IMR-90 (cell line): ENCODE results near the gene GGT5. TPM values are rescaled to one million over a fixed set of nuclear protein-coding genes. Genes with fewer than 3 reads are reported as not detected.

Experiments used
- ATAC-seq: fragments of 200-7000 bp; cut with Tn5 transposase; 2 replicates; pipeline ENCODE4 v1.9.1; 2020; ENCODE audit warnings: low read depth, mild to moderate bottlenecking, moderate library complexity
- BruUV-seq: library from RNA; stranded (reverse); fragments of 400-500 nt; replicated peaks from 2 replicates; lab custom pipeline; 2021; lab: Mats Ljungman, UMichigan
- CTCF ChIA-PET: fragments of 300-600 bp; formaldehyde crosslinking; extraction: SDS; loops from one replicate; lab custom pipeline; 2021; ENCODE audit warnings: antibody characterized with exemption; lab: Yijun Ruan, JAX
- POLR2A ChIA-PET: fragments of 300-600 bp; sonication (Branson Sonifier 250); formaldehyde crosslinking; loops from one replicate; lab custom pipeline; 2022; ENCODE audit warnings: antibody characterized with exemption; ENCODE audit not compliant: unreplicated experiment; lab: Charles Lee
- DNase-seq: peaks from one replicate; pipeline ENCODE4 v3.0.0; 2013
- H2AFZ ChIP-seq: replicated peaks from 2 replicates; pipeline ENCODE3; 2013; ENCODE audit warnings: low read length, mild to moderate bottlenecking; ENCODE audit not compliant: poor library complexity
- H2AK5ac ChIP-seq: 2 replicates; pipeline ENCODE4 v1.6.1; 2013; ENCODE audit warnings: low read depth, low read length, inconsistent platforms
- H2AK9ac ChIP-seq: replicated peaks from 2 replicates; pipeline ENCODE3; 2013; ENCODE audit warnings: mild to moderate bottlenecking, low read depth, low read length, moderate library complexity; ENCODE audit not compliant: poor library complexity
- H2BK120ac ChIP-seq: 2 replicates; pipeline ENCODE4 v1.6.1; 2013; ENCODE audit warnings: low read depth, low read length, inconsistent platforms
- H2BK15ac ChIP-seq: 3 replicates; pipeline ENCODE4 v1.6.1; 2013; ENCODE audit warnings: low read depth, low read length, inconsistent platforms
- H2BK20ac ChIP-seq: 2 replicates; pipeline ENCODE4 v1.6.1; 2013; ENCODE audit warnings: low read depth, mild to moderate bottlenecking, inconsistent platforms, low read length, moderate library complexity
- H2BK5ac ChIP-seq: 2 replicates; pipeline ENCODE4 v1.6.1; 2013; ENCODE audit warnings: mild to moderate bottlenecking, low read depth, low read length, inconsistent platforms; ENCODE audit not compliant: poor library complexity, severe bottlenecking
- H3K14ac ChIP-seq: replicated peaks from 2 replicates; pipeline ENCODE4 v1.6.1; 2013; ENCODE audit warnings: low read depth, low read length, inconsistent platforms
- H3K18ac ChIP-seq: 2 replicates; pipeline ENCODE4 v1.6.1; 2013; ENCODE audit warnings: low read depth, low read length, control low read depth
- H3K23ac ChIP-seq: 2 replicates; pipeline ENCODE4 v1.6.1; 2013; ENCODE audit warnings: low read depth, low read length, inconsistent platforms
- H3K27ac ChIP-seq: 2 replicates; pipeline ENCODE4 v1.5.1; 2013; ENCODE audit warnings: mild to moderate bottlenecking, control low read depth, low read length; ENCODE audit not compliant: insufficient read depth
- H3K27me3 ChIP-seq: 2 replicates; pipeline ENCODE4 v1.6.1; 2013; ENCODE audit warnings: low read length; ENCODE audit not compliant: control insufficient read depth, insufficient read depth
- H3K36me3 ChIP-seq: 2 replicates; pipeline ENCODE4 v1.6.1; 2013; ENCODE audit warnings: low read length, mixed read lengths; ENCODE audit not compliant: control insufficient read depth, insufficient read depth
- H3K4ac ChIP-seq: 2 replicates; pipeline ENCODE4 v1.6.1; 2013; ENCODE audit warnings: low read depth, low read length, inconsistent platforms
- H3K4me1 ChIP-seq: 2 replicates; pipeline ENCODE4 v1.6.1; 2013; ENCODE audit warnings: low read length, mixed read lengths; ENCODE audit not compliant: control insufficient read depth, insufficient read depth
- H3K4me2 ChIP-seq: 2 replicates; pipeline ENCODE4 v1.6.1; 2013; ENCODE audit warnings: low read depth, mild to moderate bottlenecking, control low read depth, low read length, moderate library complexity
- H3K4me3 ChIP-seq: 2 replicates; pipeline ENCODE4 v1.5.1; 2013; ENCODE audit warnings: low read depth, mild to moderate bottlenecking, control low read depth, low read length, moderate library complexity; ENCODE audit not compliant: insufficient read depth
- H3K56ac ChIP-seq: 2 replicates; pipeline ENCODE4 v1.6.1; 2013; ENCODE audit warnings: low read length, inconsistent platforms; ENCODE audit not compliant: insufficient read depth; ENCODE audit errors: extremely low read depth
- H3K79me1 ChIP-seq, 2 experiments: 2 replicates each; pipeline ENCODE4 v1.6.1; 2013; ENCODE audit warnings: low read length in 2 of 2, inconsistent platforms in 1 of 2, low read depth in 1 of 2
- H3K9ac ChIP-seq: 2 replicates; pipeline ENCODE4 v1.6.1; 2013; ENCODE audit warnings: low read depth, low read length, control low read depth
- H3K9me1 ChIP-seq: 2 replicates; pipeline ENCODE4 v1.6.1; 2013; ENCODE audit warnings: low read length, inconsistent platforms; ENCODE audit not compliant: insufficient read depth
- H3K9me3 ChIP-seq: 2 replicates; pipeline ENCODE4 v1.6.1; 2013; ENCODE audit warnings: low read length; ENCODE audit not compliant: control insufficient read depth, insufficient read depth
- H4K20me1 ChIP-seq: 2 replicates; pipeline ENCODE4 v1.6.1; 2013; ENCODE audit warnings: low read length, inconsistent platforms; ENCODE audit not compliant: insufficient read depth
- H4K5ac ChIP-seq: 2 replicates; pipeline ENCODE4 v1.6.1; 2013; ENCODE audit warnings: mild to moderate bottlenecking, low read depth, low read length, control low read depth
- H4K8ac ChIP-seq, 2 experiments: 2 replicates each; pipeline ENCODE4 v1.6.1; 2013; ENCODE audit warnings: low read depth in 2 of 2, low read length in 2 of 2, control low read depth in 1 of 2, inconsistent platforms in 1 of 2
- H4K91ac ChIP-seq: 2 replicates; pipeline ENCODE4 v1.6.1; 2013; ENCODE audit warnings: low read depth, low read length, inconsistent platforms; ENCODE audit not compliant: insufficient read depth
- CEBPB ChIP-seq: IDR thresholded peaks from 2 replicates; pipeline ENCODE4 v1.6.1; 2012; ENCODE audit warnings: low read depth, low read length, improper control_type of control experiment
- MAZ ChIP-seq: IDR thresholded peaks from 2 replicates; pipeline ENCODE4 v1.6.1; 2012; ENCODE audit warnings: low read depth, mild to moderate bottlenecking, low read length, improper control_type of control experiment, moderate library complexity, borderline replicate concordance
- SMC3 ChIP-seq: fragments of 150-350 bp; IDR thresholded peaks from 2 replicates; pipeline ENCODE4 v1.6.1; 2016; ENCODE audit warnings: low read depth, mild to moderate bottlenecking, antibody characterized with exemption, low read length, moderate library complexity
- USF2 ChIP-seq: fragments of 150-350 bp; IDR thresholded peaks from 2 replicates; pipeline ENCODE4 v1.6.1; 2017; ENCODE audit warnings: mild to moderate bottlenecking, antibody characterized with exemption, low read length, low read depth
- WGBS, 2 experiments: methylation state at CpG; one replicate each; pipeline versions ENCODE4 v1.1.5 to v1.1.7; 2013; ENCODE audit warnings: missing lambda C conversion rate in 2 of 2; ENCODE audit not compliant: insufficient read length in 1 of 2; ENCODE audit errors: extremely low coverage in 2 of 2; 5-methylcytosine and 5-hydroxymethylcytosine counted together
- dilution Hi-C: fragments of 300-500 bp; cut with HindIII; formaldehyde crosslinking; loops from one replicate; pipeline ENCODE4 v1.14.3; 2018; ENCODE audit warnings: low sequenced_read_pairs; ENCODE audit not compliant: unreplicated experiment
- in situ Hi-C: fragments of 300-500 bp; cut with MboI; formaldehyde crosslinking; loops from 3 replicates; pipeline ENCODE4 v1.14.3; 2019; ENCODE audit warnings: low sequenced_read_pairs, inconsistent platforms, mixed read lengths
- intact Hi-C: fragments of 100-400 bp; cut with micrococcal nuclease; formaldehyde crosslinking; loops from 2 replicates; pipeline ENCODE4 v1.10.0; 2022
- polyA plus RNA-seq, 3 experiments: library from polyadenylated mRNA; depleted of rRNA; stranded (reverse); fragments of >200 nt; gene quantifications; 2 replicates each; pipeline ENCODE4 v1.2.3, GENCODE V29; 2012; ENCODE audit warnings: low replicate concordance in 1 of 3
- total RNA-seq: library from RNA; depleted of rRNA; stranded (reverse); fragments of >200 nt; gene quantifications from 2 replicates; pipeline ENCODE4 v1.2.3, GENCODE V29; 2012; rRNA removed

GGT5 gene
- total and polyA plus RNA-seq, 2 of the 4 experiments (the other 2 are of a cell fraction): 0.18 to 5.8 TPM

GRCh38 chr22:24170188-24170587 lies 74.7 kb downstream of the GGT5 start:
- Histone ChIP-seq H3K9me1 (peaks cover 7% of the 10 kb centered on the region; the same call in 1 of the 2 replicates), H3K27ac (no peak overlapping the region), H2BK20ac (no peak overlapping the region), H3K4me3 (no peak overlapping the region), H3K18ac (no peak overlapping the region), H4K5ac (no peak overlapping the region), H2AK5ac (no peak overlapping the region), H2BK5ac (no peak overlapping the region), H3K27me3 (no peaks in the 10 kb centered on the region), H3K9me3 (no peaks in the 10 kb centered on the region), H4K91ac (no peak overlapping the region), H3K4me1 (peaks cover 2% of the 10 kb centered on the region; the same call in 1 of the 2 replicates), H3K23ac (no peak overlapping the region), H3K9ac (no peak overlapping the region), H4K20me1 (peaks cover 32% of the 10 kb centered on the region), H3K79me1 (peaks cover 5 to 28% of the 10 kb centered on the region in 2 experiments; a peak in 3 of 4 replicates), H3K14ac (no peak overlapping the region), H3K4me2 (no peak overlapping the region), H2AK9ac (no peak overlapping the region), H2AFZ (no peak overlapping the region), H3K36me3 (peaks cover 73% of the 10 kb centered on the region), H4K8ac (no peak overlapping the region), H2BK15ac (no peak overlapping the region), H3K4ac (no peak overlapping the region), H2BK120ac (no peak overlapping the region), H3K56ac (no peak overlapping the region)
- 88% methylated on average over 12 of the region's 12 CpGs; no CpG with 5 or more reads in 1 of the 2 experiments for WGBS, 2 experiments
- BruUV-seq: no TSS peak
- DNase-seq (no peak), ATAC-seq (no peak)
- ChIA-PET POLR2A (no interaction called here), CTCF (no interaction called here)
- dilution Hi-C loops (no loop called here), intact Hi-C loops (loop anchor here (10.0 kb wide), 1 partner anchor 185 kb away; the partner anchor contains the start of gene GSTT2), in situ Hi-C loops (loop anchor here (5.0 kb wide), 2 partner anchors 63 to 173 kb away; no protein-coding TSS in a partner anchor)
- no peak for TF ChIP-seq CEBPB
- no peak for TF ChIP-seq MAZ
- no peak for TF ChIP-seq SMC3
- no peak for TF ChIP-seq USF2

Other genes starting within 250 kb of the GGT5 start
- gene GSTT4, start 239.6 kb downstream of the GGT5 start, total RNA-seq: not detected in 2 replicates
- gene GSTT4, start 239.6 kb downstream of the GGT5 start, polyA plus RNA-seq (2012; rRNA removed): not detected in 2 replicates
- gene CABIN1, start 233.8 kb downstream of the GGT5 start, total RNA-seq: 21.3 and 21.4 TPM in 2 replicates
- 23.3 and 27.6 TPM in 2 replicates for gene CABIN1, start 233.8 kb downstream of the GGT5 start, polyA plus RNA-seq (2012; rRNA removed)
- gene SUSD2, start 63.6 kb downstream of the GGT5 start, total RNA-seq: 0.18 and 0.28 TPM in 2 replicates
- 1.6 and 2.4 TPM in 2 replicates for gene SUSD2, start 63.6 kb downstream of the GGT5 start, polyA plus RNA-seq (2012; rRNA removed)
- 44.1 and 45.5 TPM in 2 replicates for gene SPECC1L, start 25.7 kb upstream of the GGT5 start, total RNA-seq
- 18.4 and 18.7 TPM in 2 replicates for gene SPECC1L, start 25.7 kb upstream of the GGT5 start, polyA plus RNA-seq (2012; rRNA removed)
- 0.28 and 0.36 TPM in 2 replicates for gene ADORA2A, start 182.5 kb upstream of the GGT5 start, total RNA-seq
- 0.76 and 1.1 TPM in 2 replicates for gene ADORA2A, start 182.5 kb upstream of the GGT5 start, polyA plus RNA-seq (2012; rRNA removed)